Progenitor cell of endocrine pancreas (in vitro differentiated cells): Measurements from ENCODE around the gene ZFP91. TPM values are rescaled to one million over a fixed set of nuclear protein-coding genes. Genes with fewer than 3 reads are reported as not detected.
A peak's percentile ranks its signal among the peaks of the same experiment; 100 is the strongest.

Source experiments
- DNase-seq: peaks from one replicate; pipeline ENCODE4 v3.0.0; 2021; ENCODE audit warnings: low spot score; ENCODE audit not compliant: unreplicated experiment
- H3K27ac Mint-ChIP-seq: 2 replicates; pipeline ENCODE4 v1.8.0; 2021; ENCODE audit warnings: mild to moderate bottlenecking, moderate library complexity, mixed read lengths
- H3K27me3 Mint-ChIP-seq: 2 replicates; pipeline ENCODE4 v1.8.0; 2021; ENCODE audit warnings: mixed read lengths
- H3K36me3 Mint-ChIP-seq: 2 replicates; pipeline ENCODE4 v1.8.0; 2022; ENCODE audit warnings: mixed read lengths; ENCODE audit not compliant: insufficient read depth
- H3K4me1 Mint-ChIP-seq: 2 replicates; pipeline ENCODE4 v1.8.0; 2021; ENCODE audit warnings: low read depth, mixed read lengths
- H3K4me3 Mint-ChIP-seq: 2 replicates; pipeline ENCODE4 v1.8.0; 2021; ENCODE audit warnings: low read depth, mild to moderate bottlenecking, moderate library complexity, mixed read lengths
- H3K9me3 Mint-ChIP-seq: 2 replicates; pipeline ENCODE4 v1.8.0; 2021; ENCODE audit warnings: low read depth, mixed read lengths
- total RNA-seq: library from RNA; stranded (reverse); gene quantifications from 2 replicates; pipeline ENCODE4 v1.2.1, GENCODE V29; 2021
- TF ChIP-seq, protein P1 (sequence below): fragments of 200-600 bp; sonication (generic); IDR thresholded peaks from one replicate; pipeline ENCODE4 v1.5.0; 2021; ENCODE audit warnings: antibody characterized with exemption, mild to moderate bottlenecking; ENCODE audit not compliant: unreplicated experiment

The ZFP91 gene
- total RNA-seq, 1 donor from 2014 or later = 51.2 TPM

- Mint-ChIP-seq H3K4me3 (no peak overlapping the region), H3K27me3 (no peaks in the 10 kb centered on the region), H3K27ac (no peak overlapping the region), H3K4me1 (peaks cover 18% of the 10 kb centered on the region), H3K9me3 (no peaks in the 10 kb centered on the region), H3K36me3 (peaks cover 50% of the 10 kb centered on the region)
- TF ChIP-seq, protein P1, sequence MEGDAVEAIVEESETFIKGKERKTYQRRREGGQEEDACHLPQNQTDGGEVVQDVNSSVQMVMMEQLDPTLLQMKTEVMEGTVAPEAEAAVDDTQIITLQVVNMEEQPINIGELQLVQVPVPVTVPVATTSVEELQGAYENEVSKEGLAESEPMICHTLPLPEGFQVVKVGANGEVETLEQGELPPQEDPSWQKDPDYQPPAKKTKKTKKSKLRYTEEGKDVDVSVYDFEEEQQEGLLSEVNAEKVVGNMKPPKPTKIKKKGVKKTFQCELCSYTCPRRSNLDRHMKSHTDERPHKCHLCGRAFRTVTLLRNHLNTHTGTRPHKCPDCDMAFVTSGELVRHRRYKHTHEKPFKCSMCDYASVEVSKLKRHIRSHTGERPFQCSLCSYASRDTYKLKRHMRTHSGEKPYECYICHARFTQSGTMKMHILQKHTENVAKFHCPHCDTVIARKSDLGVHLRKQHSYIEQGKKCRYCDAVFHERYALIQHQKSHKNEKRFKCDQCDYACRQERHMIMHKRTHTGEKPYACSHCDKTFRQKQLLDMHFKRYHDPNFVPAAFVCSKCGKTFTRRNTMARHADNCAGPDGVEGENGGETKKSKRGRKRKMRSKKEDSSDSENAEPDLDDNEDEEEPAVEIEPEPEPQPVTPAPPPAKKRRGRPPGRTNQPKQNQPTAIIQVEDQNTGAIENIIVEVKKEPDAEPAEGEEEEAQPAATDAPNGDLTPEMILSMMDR = no peak
- no peak for DNase-seq
These were observed 36.7 kb downstream of the ZFP91 start for GRCh38 chr11:58615559-58615958.

- H3K36me3 Mint-ChIP-seq = peaks cover 43% of the 10 kb centered on the region
- TF ChIP-seq, protein P1 = no peak
- no peaks in the 10 kb centered on the region for H3K27me3 Mint-ChIP-seq
- peaks cover 18% of the 10 kb centered on the region for H3K4me1 Mint-ChIP-seq
- DNase-seq = no peak
- H3K4me3 Mint-ChIP-seq = no peak overlapping the region
- H3K9me3 Mint-ChIP-seq = no peaks in the 10 kb centered on the region
- peak overlapping the region; percentile 80 for H3K27ac Mint-ChIP-seq
These were observed 37.7 kb downstream of the ZFP91 start for GRCh38 chr11:58616594-58616993.

GRCh38 chr11:58617976-58618557 is 39.2 kb downstream of the ZFP91 start:
- Mint-ChIP-seq H3K9me3 (no peaks in the 10 kb centered on the region), H3K36me3 (peaks cover 36% of the 10 kb centered on the region), H3K27me3 (no peaks in the 10 kb centered on the region), H3K27ac (peak overlapping the region; percentile 2), H3K4me1 (peaks cover 18% of the 10 kb centered on the region), H3K4me3 (no peak overlapping the region)
- TF ChIP-seq, protein P1 = no peak
- no peak for DNase-seq

GRCh38 chr11:58621586-58622262 is 42.9 kb downstream of the ZFP91 start:
- peaks cover 34% of the 10 kb centered on the region for H3K36me3 Mint-ChIP-seq
- TF ChIP-seq, protein P1 = no peak
- H3K4me3 Mint-ChIP-seq = no peak overlapping the region
- H3K27me3 Mint-ChIP-seq = no peaks in the 10 kb centered on the region
- H3K27ac Mint-ChIP-seq = no peak overlapping the region
- DNase-seq = no peak
- peaks cover 9% of the 10 kb centered on the region for H3K4me1 Mint-ChIP-seq
- H3K9me3 Mint-ChIP-seq = no peaks in the 10 kb centered on the region

DNA sequence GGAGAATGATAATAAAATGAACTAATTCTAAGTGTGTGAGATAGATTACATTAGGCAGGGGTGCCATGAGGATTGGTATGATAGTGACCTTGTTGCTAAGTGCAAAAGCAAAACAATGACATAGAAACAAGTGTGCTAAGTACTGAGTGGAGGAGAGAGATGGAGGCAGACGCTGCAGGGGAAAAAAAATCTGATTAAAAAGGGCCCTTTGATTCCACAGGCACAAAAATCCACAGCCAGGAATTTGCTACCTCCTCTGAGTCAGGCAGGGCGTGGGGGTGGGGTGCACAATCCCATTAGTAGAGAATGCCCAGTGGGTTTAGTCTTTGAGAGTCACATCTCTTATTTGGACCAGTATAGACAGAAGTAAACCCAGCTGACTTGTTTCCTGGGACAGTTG is 43.5 kb downstream of the ZFP91 start, which contains the start of gene CNTF:
Gene CNTF (plus strand): TSS at position 322 of the 400 bp plus-strand sequence. CDS start 88 bp downstream, outside the sequence.
- Mint-ChIP-seq H3K36me3 (peaks cover 28% of the 10 kb centered on the region), H3K4me3 (no peak within 1 kb of the TSS), H3K27me3 (no peaks in the 10 kb centered on the region), H3K4me1 (peaks cover 3% of the 10 kb centered on the region), H3K27ac (no peak within 1 kb of the TSS), H3K9me3 (no peaks in the 10 kb centered on the region)
- DNase-seq = no peak
- TF ChIP-seq, protein P1 = no peak
